HFFc6 (cell line): ENCODE measurements around the gene ACTMAP. TPM values are rescaled to one million over a fixed set of nuclear protein-coding genes. Genes with fewer than 3 reads are reported as not detected.
A peak's percentile ranks its signal among the peaks of the same experiment; 100 is the strongest.

Experiments used
- DNase-seq: peaks from one replicate; pipeline ENCODE4 v3.0.0-alpha.2; 2018
- H3K27ac Mint-ChIP-seq: 2 replicates; pipeline ENCODE4 v1.8.0; 2020; ENCODE audit warnings: mild to moderate bottlenecking, mixed read lengths
- H3K27me3 Mint-ChIP-seq: 2 replicates; pipeline ENCODE4 v1.8.0; 2021; ENCODE audit warnings: mild to moderate bottlenecking, moderate library complexity, mixed read lengths; ENCODE audit not compliant: insufficient read depth
- H3K36me3 Mint-ChIP-seq: 2 replicates; pipeline ENCODE4 v1.8.0; 2021; ENCODE audit warnings: low read depth, mixed read lengths
- H3K4me1 Mint-ChIP-seq: 2 replicates; pipeline ENCODE4 v1.8.0; 2020; ENCODE audit warnings: low read depth, mixed read lengths
- H3K4me3 Mint-ChIP-seq: 2 replicates; pipeline ENCODE4 v1.8.0; 2020; ENCODE audit warnings: mild to moderate bottlenecking, moderate library complexity, mixed read lengths
- H3K9me3 Mint-ChIP-seq: 2 replicates; pipeline ENCODE4 v1.8.0; 2020; ENCODE audit warnings: mild to moderate bottlenecking, mixed read lengths
- total RNA-seq, 6 experiments: library from RNA; stranded (reverse); fragmentation: NEBNext Ultra II Directional; extraction: Animal tissue kit (Norgen Biotek cat#: 25700); gene quantifications; 2 replicates in 1 of 6; 3 replicates in 5 of 6; pipeline ENCODE4 v1.2.3, GENCODE V29; 2021
- TF ChIP-seq, protein P1 (sequence below): fragments of 200-600 bp; sonication (generic); IDR thresholded peaks from 2 replicates; pipeline ENCODE4 v1.5.0; 2021; ENCODE audit warnings: antibody characterized with exemption, mild to moderate bottlenecking

ACTMAP gene
- total RNA-seq, 6 experiments from 2014 or later = 6.7 to 8.5 (median 7.5) TPM

GRCh38 chr19:40723661-40724254, 26.5 kb downstream of the ACTMAP start:
- Mint-ChIP-seq H3K9me3 (no peaks in the 10 kb centered on the region), H3K27me3 (peaks cover 2% of the 10 kb centered on the region; the same call in 1 of the 2 replicates), H3K36me3 (peaks cover 26% of the 10 kb centered on the region), H3K4me1 (peaks cover 44% of the 10 kb centered on the region), H3K27ac (no peak overlapping the region), H3K4me3 (no peak overlapping the region)
- TF ChIP-seq, protein P1, sequence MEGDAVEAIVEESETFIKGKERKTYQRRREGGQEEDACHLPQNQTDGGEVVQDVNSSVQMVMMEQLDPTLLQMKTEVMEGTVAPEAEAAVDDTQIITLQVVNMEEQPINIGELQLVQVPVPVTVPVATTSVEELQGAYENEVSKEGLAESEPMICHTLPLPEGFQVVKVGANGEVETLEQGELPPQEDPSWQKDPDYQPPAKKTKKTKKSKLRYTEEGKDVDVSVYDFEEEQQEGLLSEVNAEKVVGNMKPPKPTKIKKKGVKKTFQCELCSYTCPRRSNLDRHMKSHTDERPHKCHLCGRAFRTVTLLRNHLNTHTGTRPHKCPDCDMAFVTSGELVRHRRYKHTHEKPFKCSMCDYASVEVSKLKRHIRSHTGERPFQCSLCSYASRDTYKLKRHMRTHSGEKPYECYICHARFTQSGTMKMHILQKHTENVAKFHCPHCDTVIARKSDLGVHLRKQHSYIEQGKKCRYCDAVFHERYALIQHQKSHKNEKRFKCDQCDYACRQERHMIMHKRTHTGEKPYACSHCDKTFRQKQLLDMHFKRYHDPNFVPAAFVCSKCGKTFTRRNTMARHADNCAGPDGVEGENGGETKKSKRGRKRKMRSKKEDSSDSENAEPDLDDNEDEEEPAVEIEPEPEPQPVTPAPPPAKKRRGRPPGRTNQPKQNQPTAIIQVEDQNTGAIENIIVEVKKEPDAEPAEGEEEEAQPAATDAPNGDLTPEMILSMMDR = no peak
- DNase-seq = no peak

GRCh38 chr19:40721936-40722661, 28.2 kb downstream of the ACTMAP start:
- Mint-ChIP-seq H3K27me3 (peaks cover 2% of the 10 kb centered on the region), H3K36me3 (peaks cover 26% of the 10 kb centered on the region; the same call in 1 of the 2 replicates)
- DNase-seq = peak; percentile 47

DNA sequence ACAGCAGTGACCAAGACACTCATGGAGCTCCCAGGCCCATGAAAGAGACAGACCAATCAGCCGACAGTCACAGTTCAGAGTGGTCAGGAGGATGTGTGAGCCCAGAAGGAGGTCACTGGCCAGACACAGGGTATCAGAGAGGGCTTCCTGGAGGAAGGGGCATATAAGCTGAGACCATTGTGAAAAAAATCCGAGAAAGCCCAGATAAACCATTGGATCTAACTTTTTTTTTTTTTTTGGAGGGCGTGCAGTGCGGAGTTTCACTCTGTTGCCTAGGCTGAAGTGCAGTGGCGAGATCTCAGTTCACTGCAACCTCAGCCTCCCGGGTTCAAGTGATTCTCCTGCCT, 29.2 kb downstream of the ACTMAP start:
- Mint-ChIP-seq H3K4me3 (peak overlapping the region; percentile 97), H3K36me3 (peaks cover 26% of the 10 kb centered on the region; the same call in 1 of the 2 replicates), H3K27me3 (peaks cover 2% of the 10 kb centered on the region), H3K4me1 (peaks cover 54% of the 10 kb centered on the region), H3K27ac (peak overlapping the region; percentile 80), H3K9me3 (no peaks in the 10 kb centered on the region)
- TF ChIP-seq, protein P1 = no peak
- no peak for DNase-seq

More at GRCh38 chr19:40721936-40722661, 28.2 kb downstream of the ACTMAP start:
- Mint-ChIP-seq H3K4me1 (peaks cover 50% of the 10 kb centered on the region), H3K4me3 (peak overlapping the region; percentile 73), H3K9me3 (no peaks in the 10 kb centered on the region), H3K27ac (peak overlapping the region; percentile 82)
- TF ChIP-seq, protein P1 = no peak

DNA sequence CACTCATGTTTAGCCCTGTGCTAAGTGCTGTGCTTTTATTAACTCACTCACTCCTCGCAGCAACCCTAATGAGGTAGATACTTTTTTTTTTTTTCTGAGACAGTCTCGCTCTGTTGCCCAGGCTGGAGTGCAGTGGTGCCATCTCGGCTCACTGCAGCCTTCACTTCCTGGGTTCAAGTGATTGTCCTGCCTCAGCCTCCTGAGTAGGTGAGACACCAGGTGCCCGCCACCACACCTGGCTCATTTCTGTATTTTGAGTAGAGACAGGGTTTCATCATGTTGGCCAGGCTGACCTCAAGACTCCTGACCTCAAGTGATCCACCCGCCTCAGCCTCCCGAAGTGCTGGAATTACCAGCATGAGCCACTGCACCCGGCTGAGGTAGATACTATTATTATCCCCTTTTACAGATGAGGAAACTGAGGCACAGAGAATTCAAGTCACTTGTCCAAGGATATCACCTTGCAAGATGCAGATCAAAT, 30.8 kb downstream of the ACTMAP start:
- H3K4me1 Mint-ChIP-seq = peaks cover 67% of the 10 kb centered on the region

DNA sequence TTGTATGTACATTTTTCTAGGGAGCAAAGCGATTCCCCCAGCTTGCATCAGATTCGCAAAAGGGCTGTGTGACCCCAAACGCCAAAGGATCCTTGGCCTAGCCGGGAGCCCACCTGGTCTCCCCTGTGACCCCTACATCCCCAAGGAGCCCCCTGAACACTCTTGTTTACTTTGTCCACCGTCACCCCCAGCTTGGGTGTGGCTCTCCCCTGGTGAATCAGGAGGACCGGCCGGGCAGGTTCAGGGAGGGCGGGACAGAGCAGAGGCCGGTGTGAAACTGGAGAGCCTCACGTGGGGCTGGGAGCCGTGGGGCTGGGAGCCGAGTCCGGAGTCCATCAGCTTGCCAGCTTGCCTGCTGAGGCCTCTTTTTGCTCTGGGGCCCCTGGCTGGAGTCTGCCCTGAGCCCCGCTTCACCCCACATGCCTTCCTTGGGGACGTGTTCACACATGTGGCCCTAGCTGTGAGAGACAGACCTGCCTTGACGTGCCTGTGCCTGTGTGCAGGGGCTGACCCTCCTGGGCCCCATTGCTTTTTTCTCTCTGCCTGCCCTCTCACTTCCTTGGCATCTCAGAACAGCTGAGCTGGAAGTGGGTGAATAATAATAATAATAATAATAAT, 31.4 kb downstream of the ACTMAP start:
- Mint-ChIP-seq H3K27me3 (peaks cover 5% of the 10 kb centered on the region), H3K9me3 (no peaks in the 10 kb centered on the region), H3K4me1 (peaks cover 72% of the 10 kb centered on the region), H3K27ac (peak overlapping the region; percentile 94), H3K36me3 (peaks cover 25% of the 10 kb centered on the region; the same call in 1 of the 2 replicates), H3K4me3 (peak overlapping the region; percentile 97)
- peak; percentile 49 for DNase-seq
- TF ChIP-seq, protein P1 = no peak

More for the DNA sequence above, 30.8 kb downstream of the ACTMAP start:
- DNase-seq = no peak
- TF ChIP-seq, protein P1 = no peak
- Mint-ChIP-seq H3K27ac (peak overlapping the region; percentile 94), H3K4me3 (peak overlapping the region; percentile 97), H3K9me3 (no peaks in the 10 kb centered on the region), H3K36me3 (peaks cover 26% of the 10 kb centered on the region; the same call in 1 of the 2 replicates), H3K27me3 (peaks cover 5% of the 10 kb centered on the region)
